ENCODE measurements around the gene AIFM2. TPM values are rescaled to one million over a fixed set of nuclear protein-coding genes. Genes with fewer than 3 reads are reported as not detected.

Gene AIFM2
- total and polyA plus RNA-seq, 2 donors (not counting 1 experiment from before 2014, with no cell fraction given), result 11.1 to 15.5 TPM

GRCh38 chr10:70088308-70088698, 44.3 kb downstream of the AIFM2 start:
- Histone ChIP-seq H3K4me1 (ENCODE audit: control insufficient read depth, extremely low read depth, insufficient read depth, low read length) (no peaks in the 10 kb centered on the region), H2AFZ (ENCODE audit: low read length) (no peak overlapping the region), H3K9me3 (ENCODE audit: control insufficient read depth, insufficient read depth, low read depth, low read length) (no peaks in the 10 kb centered on the region), H3K79me2 (ENCODE audit: control insufficient read depth, insufficient read depth, low read length) (no peaks in the 10 kb centered on the region), H3K4me3 (replicated peaks in 1 of 4; ENCODE audit: control extremely low read depth in 1 of 4, insufficient read depth in 1 of 4, low read depth in 3 of 4, low read length in 4 of 4) (no peak overlapping the region), H3K27ac (ENCODE audit: insufficient read depth, low read length) (no peak overlapping the region), H3K4me2 (ENCODE audit: extremely low read depth, insufficient read depth, low read length) (no peak overlapping the region), H3K36me3 (ENCODE audit: control insufficient read depth, insufficient read depth, low read length) (no peaks in the 10 kb centered on the region), H3K9ac (ENCODE audit: insufficient read depth, low read length) (no peak overlapping the region), H3K27me3 (ENCODE audit: control insufficient read depth, insufficient read depth, low read length) (no peaks in the 10 kb centered on the region), H4K20me1 (ENCODE audit: control insufficient read depth, extremely low read depth, insufficient read depth, low read length) (no peaks in the 10 kb centered on the region)
- no peak for DNase-seq (ENCODE audit: low read depth in 2 of 2)
- no peak for TF ChIP-seq EZH2 (IDR thresholded peaks at IDR 0.05; ENCODE audit: low read length, missing control alignments)
- TF ChIP-seq, protein P1, sequence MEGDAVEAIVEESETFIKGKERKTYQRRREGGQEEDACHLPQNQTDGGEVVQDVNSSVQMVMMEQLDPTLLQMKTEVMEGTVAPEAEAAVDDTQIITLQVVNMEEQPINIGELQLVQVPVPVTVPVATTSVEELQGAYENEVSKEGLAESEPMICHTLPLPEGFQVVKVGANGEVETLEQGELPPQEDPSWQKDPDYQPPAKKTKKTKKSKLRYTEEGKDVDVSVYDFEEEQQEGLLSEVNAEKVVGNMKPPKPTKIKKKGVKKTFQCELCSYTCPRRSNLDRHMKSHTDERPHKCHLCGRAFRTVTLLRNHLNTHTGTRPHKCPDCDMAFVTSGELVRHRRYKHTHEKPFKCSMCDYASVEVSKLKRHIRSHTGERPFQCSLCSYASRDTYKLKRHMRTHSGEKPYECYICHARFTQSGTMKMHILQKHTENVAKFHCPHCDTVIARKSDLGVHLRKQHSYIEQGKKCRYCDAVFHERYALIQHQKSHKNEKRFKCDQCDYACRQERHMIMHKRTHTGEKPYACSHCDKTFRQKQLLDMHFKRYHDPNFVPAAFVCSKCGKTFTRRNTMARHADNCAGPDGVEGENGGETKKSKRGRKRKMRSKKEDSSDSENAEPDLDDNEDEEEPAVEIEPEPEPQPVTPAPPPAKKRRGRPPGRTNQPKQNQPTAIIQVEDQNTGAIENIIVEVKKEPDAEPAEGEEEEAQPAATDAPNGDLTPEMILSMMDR (conservative IDR thresholded peaks at IDR 0.05 in 1 of 2, IDR thresholded peaks at IDR 0.05 in 1 of 2; ENCODE audit: low read depth in 1 of 2, low read length in 2 of 2), result no peak

- Histone ChIP-seq H2AFZ (ENCODE audit: low read length) (no peak overlapping the region), H3K27me3 (ENCODE audit: control insufficient read depth, insufficient read depth, low read length) (no peaks in the 10 kb centered on the region), H3K36me3 (ENCODE audit: control insufficient read depth, insufficient read depth, low read length) (no peaks in the 10 kb centered on the region), H3K79me2 (ENCODE audit: control insufficient read depth, insufficient read depth, low read length) (no peaks in the 10 kb centered on the region), H3K4me2 (ENCODE audit: extremely low read depth, insufficient read depth, low read length) (no peak overlapping the region), H4K20me1 (ENCODE audit: control insufficient read depth, extremely low read depth, insufficient read depth, low read length) (no peaks in the 10 kb centered on the region), H3K4me3 (replicated peaks in 1 of 4; ENCODE audit: control extremely low read depth in 1 of 4, insufficient read depth in 1 of 4, low read depth in 3 of 4, low read length in 4 of 4) (no peak overlapping the region), H3K4me1 (ENCODE audit: control insufficient read depth, extremely low read depth, insufficient read depth, low read length) (no peaks in the 10 kb centered on the region), H3K27ac (ENCODE audit: insufficient read depth, low read length) (no peak overlapping the region), H3K9ac (ENCODE audit: insufficient read depth, low read length) (no peak overlapping the region), H3K9me3 (ENCODE audit: control insufficient read depth, insufficient read depth, low read depth, low read length) (no peaks in the 10 kb centered on the region)
- peak in 1 of 2 donors; percentile 9 for DNase-seq (ENCODE audit: low read depth in 2 of 2)
- TF ChIP-seq EZH2 (IDR thresholded peaks at IDR 0.05; ENCODE audit: low read length, missing control alignments), result no peak
- TF ChIP-seq, protein P1 (conservative IDR thresholded peaks at IDR 0.05 in 1 of 2, IDR thresholded peaks at IDR 0.05 in 1 of 2; ENCODE audit: low read depth in 1 of 2, low read length in 2 of 2), result no peak
Observed at GRCh38 chr10:70087616-70088307, 44.9 kb downstream of the AIFM2 start.

- H3K4me3 ChIP-seq (replicated peaks in 1 of 4; ENCODE audit: control extremely low read depth in 1 of 4, insufficient read depth in 1 of 4, low read depth in 3 of 4, low read length in 4 of 4), result no peak overlapping the region
- H3K4me1 ChIP-seq (ENCODE audit: control insufficient read depth, extremely low read depth, insufficient read depth, low read length), result no peaks in the 10 kb centered on the region
- no peak overlapping the region for H2AFZ ChIP-seq (ENCODE audit: low read length)
- no peak overlapping the region for H3K27ac ChIP-seq (ENCODE audit: insufficient read depth, low read length)
- no peak for DNase-seq (ENCODE audit: low read depth in 2 of 2)
- H3K4me2 ChIP-seq (ENCODE audit: extremely low read depth, insufficient read depth, low read length), result no peak overlapping the region
- no peaks in the 10 kb centered on the region for H3K27me3 ChIP-seq (ENCODE audit: control insufficient read depth, insufficient read depth, low read length)
- H3K79me2 ChIP-seq (ENCODE audit: control insufficient read depth, insufficient read depth, low read length), result no peaks in the 10 kb centered on the region
- H4K20me1 ChIP-seq (ENCODE audit: control insufficient read depth, extremely low read depth, insufficient read depth, low read length), result no peaks in the 10 kb centered on the region
- no peaks in the 10 kb centered on the region for H3K36me3 ChIP-seq (ENCODE audit: control insufficient read depth, insufficient read depth, low read length)
- no peak for TF ChIP-seq EZH2 (IDR thresholded peaks at IDR 0.05; ENCODE audit: low read length, missing control alignments)
- TF ChIP-seq, protein P1 (conservative IDR thresholded peaks at IDR 0.05 in 1 of 2, IDR thresholded peaks at IDR 0.05 in 1 of 2; ENCODE audit: low read depth in 1 of 2, low read length in 2 of 2), result no peak
- no peak overlapping the region for H3K9ac ChIP-seq (ENCODE audit: insufficient read depth, low read length)
- H3K9me3 ChIP-seq (ENCODE audit: control insufficient read depth, insufficient read depth, low read depth, low read length), result no peaks in the 10 kb centered on the region
Observed at GRCh38 chr10:70085975-70086613, 46.5 kb downstream of the AIFM2 start.
